Gastrocnemius medialis (tissue), 4 donors: ENCODE results near the gene CLASP1. TPM values are rescaled to one million over a fixed set of nuclear protein-coding genes. Genes with fewer than 3 reads are reported as not detected.

Source experiments
- ATAC-seq, 2 donors: fragments of 150-250 bp; one replicate each; pipeline ENCODE4 v1.9.1; 2016
- DNase-seq, 2 donors: peaks; one replicate each; pipeline ENCODE4 v3.0.0-alpha.2; 2019
- H3K27ac ChIP-seq, 4 donors: fragments of 200-600 bp; sonication (generic); 1 replicate in 1 of 4; 2 replicates in 3 of 4; pipeline ENCODE4 v1.5.1; 2016 to 2018; ENCODE audit warnings: mild to moderate bottlenecking in 2 of 4, moderate library complexity in 1 of 4
- H3K27me3 ChIP-seq, 3 donors: fragments of 200-600 bp; sonication (generic) in 2 of 3; 1 replicate in 1 of 3; 2 replicates in 2 of 3; pipeline versions ENCODE4 v1.5.1 to v1.6.0; 2016 to 2019; ENCODE audit warnings: mild to moderate bottlenecking in 1 of 3, moderate library complexity in 1 of 3
- H3K36me3 ChIP-seq, 2 donors: fragments of 200-600 bp; sonication (generic) in 1 of 2; one replicate each; pipeline ENCODE4 v1.5.1; 2017 to 2018
- H3K4me1 ChIP-seq, 2 donors: fragments of 200-600 bp; sonication (generic) in 1 of 2; one replicate each; pipeline ENCODE4 v1.5.1; 2016 to 2017; ENCODE audit warnings: mild to moderate bottlenecking in 2 of 2
- H3K4me3 ChIP-seq, 4 donors: fragments of 200-600 bp; sonication (generic) in 3 of 4; 1 replicate in 1 of 4; 2 replicates in 3 of 4; pipeline ENCODE4 v1.5.1; 2016 to 2019; ENCODE audit warnings: mild to moderate bottlenecking in 2 of 4
- H3K9me3 ChIP-seq, 3 donors: fragments of 200-600 bp; sonication (generic) in 2 of 3; 1 replicate in 1 of 3; 2 replicates in 2 of 3; pipeline ENCODE4 v1.5.1; 2016 to 2019
- POLR2A ChIP-seq, 2 donors: fragments of 450-650 bp; IDR thresholded peaks; one replicate each; pipeline ENCODE4 v1.6.1; 2017; ENCODE audit warnings: antibody characterized with exemption in 2 of 2, mild to moderate bottlenecking in 2 of 2, moderate library complexity in 2 of 2
- in situ Hi-C, 4 donors: fragments of 200-750 bp; cut with MboI; loops; one replicate each; pipeline versions ENCODE4 v1.15.0 to v1.8.0; 2017; ENCODE audit warnings: low sequenced_read_pairs in 4 of 4
- intact Hi-C: fragments of 100-400 bp; cut with DNase I; formaldehyde crosslinking; loops from one replicate; pipeline ENCODE4 v1.15.1; 2023; ENCODE audit warnings: low total_unique reads
- total RNA-seq, 4 donors: library from RNA; depleted of rRNA; stranded (reverse); fragments of >200 nt; gene quantifications; one replicate each; pipeline versions ENCODE4 v1.1.0 to v1.2.3, GENCODE V29; 2016
- TF ChIP-seq, protein P1 (sequence below), 5 experiments: fragments of 450-650 bp in 3 of 5; fragments of 200-600 bp in 2 of 5; sonication (generic) in 2 of 5; IDR thresholded peaks in 4 of 5; conservative IDR thresholded peaks in 1 of 5; 1 replicate in 4 of 5; 2 replicates in 1 of 5; pipeline ENCODE4 v1.5.1; 2016 to 2019; ENCODE audit warnings: antibody characterized with exemption in 5 of 5, mild to moderate bottlenecking in 3 of 5, moderate library complexity in 3 of 5

The CLASP1 gene
- total RNA-seq, 4 donors from 2014 or later, result 50.1 to 73.9 (median 61.4) TPM

DNA sequence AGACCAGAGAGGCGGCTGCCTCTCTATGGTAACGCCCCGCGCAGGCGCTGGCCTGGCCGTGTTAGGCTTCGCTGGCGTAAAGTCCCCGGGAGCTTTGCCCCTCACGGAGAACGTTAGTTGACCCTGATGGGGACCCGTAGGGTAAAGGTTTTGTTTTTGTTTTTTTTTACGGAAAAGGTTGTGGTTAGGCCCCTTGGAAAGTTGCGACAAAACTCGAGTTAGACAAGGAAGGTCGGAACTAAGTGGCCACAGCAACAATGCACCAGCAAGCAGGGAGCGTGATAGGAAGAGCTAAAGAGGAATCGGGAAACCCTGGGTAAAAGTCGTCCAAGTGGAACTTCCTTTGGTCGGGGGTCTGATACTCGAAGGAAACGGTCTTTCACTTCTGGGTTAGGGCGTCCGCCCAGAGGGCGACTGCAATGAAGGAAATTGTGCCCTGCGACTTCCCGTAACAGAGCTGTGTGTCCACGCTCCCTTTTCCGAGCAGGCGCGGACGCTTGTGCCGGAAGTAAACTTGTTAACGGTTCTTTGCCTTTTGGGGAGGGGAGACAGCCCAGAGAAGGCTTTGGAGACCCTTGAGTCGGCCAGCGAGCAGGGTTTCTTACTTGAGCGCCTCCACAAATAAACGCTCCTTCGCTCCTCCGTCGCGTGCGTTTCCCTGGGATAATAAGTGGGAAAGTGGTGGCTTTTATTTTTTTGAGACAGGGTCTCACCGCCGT lies 493 bp upstream of the CLASP1 start:
- intact Hi-C loops (loop anchor here (1.0 to 5.0 kb wide), 5 partner anchors 48 to 118 kb away; partner anchors contain the start of genes NIFK and TSN), in situ Hi-C loops (loop anchor here in 3 of 4 donors (5.0 to 25.0 kb wide), 5 partner anchors 55 to 125 kb away; partner anchors contain the start of genes NIFK (in 1 of the 3) and RNU4ATAC (in 1 of the 3))
- no peaks in the 10 kb centered on the region for H3K36me3 ChIP-seq
- H3K4me3 ChIP-seq, result peak overlapping the region; percentile 76 to 99 (median 96)
- no peaks in the 10 kb centered on the region for H3K9me3 ChIP-seq
- H3K27ac ChIP-seq, result peak overlapping the region; percentile 95 to 100 (median 98)
- peaks cover 47 to 48% of the 10 kb centered on the region in 2 donors for H3K4me1 ChIP-seq
- ATAC-seq (peak; percentile 86 to 87), DNase-seq (peak; percentile 96 to 98)
- H3K27me3 ChIP-seq, result no peaks in the 10 kb centered on the region
- TF ChIP-seq, protein P1, sequence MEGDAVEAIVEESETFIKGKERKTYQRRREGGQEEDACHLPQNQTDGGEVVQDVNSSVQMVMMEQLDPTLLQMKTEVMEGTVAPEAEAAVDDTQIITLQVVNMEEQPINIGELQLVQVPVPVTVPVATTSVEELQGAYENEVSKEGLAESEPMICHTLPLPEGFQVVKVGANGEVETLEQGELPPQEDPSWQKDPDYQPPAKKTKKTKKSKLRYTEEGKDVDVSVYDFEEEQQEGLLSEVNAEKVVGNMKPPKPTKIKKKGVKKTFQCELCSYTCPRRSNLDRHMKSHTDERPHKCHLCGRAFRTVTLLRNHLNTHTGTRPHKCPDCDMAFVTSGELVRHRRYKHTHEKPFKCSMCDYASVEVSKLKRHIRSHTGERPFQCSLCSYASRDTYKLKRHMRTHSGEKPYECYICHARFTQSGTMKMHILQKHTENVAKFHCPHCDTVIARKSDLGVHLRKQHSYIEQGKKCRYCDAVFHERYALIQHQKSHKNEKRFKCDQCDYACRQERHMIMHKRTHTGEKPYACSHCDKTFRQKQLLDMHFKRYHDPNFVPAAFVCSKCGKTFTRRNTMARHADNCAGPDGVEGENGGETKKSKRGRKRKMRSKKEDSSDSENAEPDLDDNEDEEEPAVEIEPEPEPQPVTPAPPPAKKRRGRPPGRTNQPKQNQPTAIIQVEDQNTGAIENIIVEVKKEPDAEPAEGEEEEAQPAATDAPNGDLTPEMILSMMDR (IDR thresholded peaks at IDR 0.05 in 4 of 5, conservative IDR thresholded peaks at IDR 0.05 in 1 of 5), result peak in 1 of 5 experiments; percentile 32
- peak in 1 of 2 donors; percentile 9 for TF ChIP-seq POLR2A (IDR thresholded peaks at IDR 0.05)

DNA sequence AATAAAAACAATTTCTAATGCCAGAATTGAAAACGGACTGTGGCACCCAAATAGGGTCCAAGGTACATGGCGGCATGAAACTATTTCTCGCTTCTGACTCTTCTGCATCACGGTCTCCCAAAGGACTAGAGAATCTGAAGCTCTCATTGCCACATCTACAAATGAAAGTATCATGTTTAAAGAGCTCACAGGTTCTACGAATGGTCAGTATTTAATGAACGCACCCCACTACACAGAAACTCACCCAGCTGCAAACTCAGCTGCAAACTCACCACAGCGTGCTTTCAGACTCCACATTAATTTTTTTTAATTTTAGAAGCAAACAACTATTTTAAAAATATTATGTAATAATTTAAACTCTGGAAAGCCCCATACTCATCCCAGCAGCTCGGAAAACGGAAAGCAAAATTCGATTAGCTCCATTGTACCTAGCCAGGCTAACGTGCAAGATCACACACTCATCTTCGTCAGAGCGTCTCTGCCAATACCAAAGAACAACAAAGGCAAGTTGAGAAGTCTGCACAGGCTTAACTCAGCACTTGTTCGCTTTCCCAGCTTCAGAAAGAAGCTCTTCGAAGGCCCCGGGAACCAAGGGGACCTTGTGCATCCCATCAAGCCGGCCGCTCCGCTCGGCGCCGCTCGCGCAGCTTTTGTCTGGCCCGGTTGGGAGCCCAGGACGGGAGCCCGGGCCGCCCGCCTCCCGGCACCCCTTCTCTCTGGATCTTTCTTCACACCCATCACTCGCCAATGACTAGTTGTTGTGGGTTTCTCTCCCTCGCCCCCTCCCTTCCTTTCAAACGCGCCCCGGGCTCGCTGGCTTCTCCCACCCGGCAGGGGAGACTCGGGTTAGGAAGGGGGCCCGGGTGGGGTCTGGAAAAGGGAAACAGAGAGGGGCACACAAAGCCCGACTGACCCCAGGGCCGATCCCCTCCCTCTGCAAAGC lies 785 bp downstream of the CLASP1 start:
- H3K4me3 ChIP-seq, result peak overlapping the region; percentile 76 to 99 (median 96)
- in situ Hi-C loops, result loop anchor here in 3 of 4 donors (5.0 to 25.0 kb wide), 5 partner anchors 54 to 124 kb away; partner anchors contain the start of genes NIFK (in 1 of the 3) and RNU4ATAC (in 1 of the 3)
- peak in 1 of 2 donors; percentile 66 for TF ChIP-seq POLR2A (IDR thresholded peaks at IDR 0.05)
- TF ChIP-seq, protein P1 (IDR thresholded peaks at IDR 0.05 in 4 of 5, conservative IDR thresholded peaks at IDR 0.05 in 1 of 5), result no peak
- H3K27ac ChIP-seq, result peak overlapping the region; percentile 95 to 100 (median 98)
- intact Hi-C loops, result loop anchor here (1.0 kb wide), 2 partner anchors 107 to 117 kb away; partner anchors contain the start of gene TSN
- DNase-seq, result peak; percentile 24 to 47
- peak; percentile 36 to 38 for ATAC-seq
- no peaks in the 10 kb centered on the region for H3K9me3 ChIP-seq
- peaks cover 51 to 54% of the 10 kb centered on the region in 2 donors for H3K4me1 ChIP-seq
- no peaks in the 10 kb centered on the region for H3K27me3 ChIP-seq
- no peaks in the 10 kb centered on the region for H3K36me3 ChIP-seq

GRCh38 chr2:121647396-121647795 lies 1.9 kb downstream of the CLASP1 start:
- H3K27me3 ChIP-seq, result no peaks in the 10 kb centered on the region
- no peak for DNase-seq
- TF ChIP-seq POLR2A (IDR thresholded peaks at IDR 0.05), result peak; percentile 71 to 91
- TF ChIP-seq, protein P1 (IDR thresholded peaks at IDR 0.05 in 4 of 5, conservative IDR thresholded peaks at IDR 0.05 in 1 of 5), result no peak
- H3K9me3 ChIP-seq, result no peaks in the 10 kb centered on the region
- H3K4me1 ChIP-seq, result peaks cover 54 to 55% of the 10 kb centered on the region in 2 donors
- H3K36me3 ChIP-seq, result no peaks in the 10 kb centered on the region
- peak overlapping the region; percentile 76 to 99 (median 96) for H3K4me3 ChIP-seq
- ATAC-seq, result peak; percentile 40
- peak overlapping the region; percentile 95 to 100 (median 98) for H3K27ac ChIP-seq
- intact Hi-C loops (no loop called here), in situ Hi-C loops (loop anchor here in 3 of 4 donors (5.0 to 25.0 kb wide), 5 partner anchors 53 to 123 kb away; partner anchors contain the start of genes NIFK (in 1 of the 3) and RNU4ATAC (in 1 of the 3))

GRCh38 chr2:121644715-121645114 lies 4.5 kb downstream of the CLASP1 start:
- Histone ChIP-seq H3K27me3 (no peaks in the 10 kb centered on the region), H3K4me1 (peaks cover 48 to 51% of the 10 kb centered on the region in 2 donors), H3K9me3 (no peaks in the 10 kb centered on the region), H3K27ac (peak overlapping the region; percentile 95 to 100 (median 98)), H3K4me3 (no peak overlapping the region), H3K36me3 (no peaks in the 10 kb centered on the region)
- ATAC-seq, result no peak
- TF ChIP-seq, protein P1 (IDR thresholded peaks at IDR 0.05 in 4 of 5, conservative IDR thresholded peaks at IDR 0.05 in 1 of 5), result no peak
- TF ChIP-seq POLR2A (IDR thresholded peaks at IDR 0.05), result no peak
- in situ Hi-C loops, result loop anchor here in 3 of 4 donors (5.0 to 25.0 kb wide), 5 partner anchors 50 to 120 kb away; partner anchors contain the start of genes NIFK (in 1 of the 3) and RNU4ATAC (in 1 of the 3)
- intact Hi-C loops, result no loop called here
- no peak for DNase-seq
